ENCODE measurements around the gene THAP3. TPM values are rescaled to one million over a fixed set of nuclear protein-coding genes. Genes with fewer than 3 reads are reported as not detected.

THAP3 gene
- total and polyA plus RNA-seq, 4 experiments from 2014 or later, result 13.5 to 34.5 (median 24.1) TPM

- Histone ChIP-seq H3K9me3 (ENCODE audit: control insufficient read depth in 1 of 2, low read length in 2 of 2) (no peaks in the 10 kb centered on the region), H3K36me3 (ENCODE audit: insufficient read depth, low read length) (peaks cover 64% of the 10 kb centered on the region), H3K4me3 (ENCODE audit: low read length in 2 of 2) (no peak overlapping the region), H3K4me1 (ENCODE audit: insufficient read depth, low read length) (peaks cover 30% of the 10 kb centered on the region), H3K27ac (ENCODE audit: low read depth, low read length) (no peak overlapping the region), H3K27me3 (ENCODE audit: insufficient read depth, low read length) (no peaks in the 10 kb centered on the region)
- DNase-seq, result no peak
- Mint-ChIP-seq H3K9me3 (no peaks in the 10 kb centered on the region), H3K4me1 (peaks cover 10 to 49% (median 28%) of the 10 kb centered on the region in 4 donors), H3K36me3 (peaks cover 22 to 54% of the 10 kb centered on the region in 2 donors), H3K4me3 (peak overlapping the region in 1 of 8 donors; percentile 16), H3K27ac (peak overlapping the region in 2 of 7 donors; percentile 31 to 36), H3K27me3 (no peaks in the 10 kb centered on the region)
- POLR2A ChIA-PET (ENCODE audit: partially characterized antibody), result interaction anchor here (0.8 to 4.7 kb wide), 4 partner anchors 10 to 132 kb away, joined by 3 to 29 read pairs (median 7); partner anchors contain the start of genes KLHL21, NOL9 and ZBTB48
- intact Hi-C loops (cut with micrococcal nuclease), result no loop called here
- CTCF ChIA-PET (ENCODE audit: partially characterized antibody), result no interaction called here
These were observed 33.0 kb upstream of the THAP3 start for GRCh38 chr1:6591644-6592043.

DNA sequence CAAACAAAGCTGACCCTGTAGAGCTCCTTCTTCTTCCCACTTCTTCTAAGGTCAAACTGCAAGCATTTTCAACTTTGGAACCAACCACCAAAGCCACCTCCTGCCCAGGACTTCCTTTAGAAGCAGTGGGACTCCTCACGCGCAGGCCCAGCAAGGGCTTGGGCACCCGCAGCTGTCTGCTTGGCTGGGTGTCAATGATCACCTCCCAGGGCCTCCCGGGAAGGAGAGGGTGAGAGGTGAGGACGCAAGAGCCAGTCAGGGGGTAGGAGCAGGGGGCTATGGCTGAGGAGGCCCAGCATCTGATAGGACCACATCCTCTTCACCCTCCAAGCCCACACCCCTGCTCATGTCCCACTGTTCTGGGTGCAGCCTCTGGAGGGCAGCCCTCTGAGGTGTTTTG, 32.2 kb upstream of the THAP3 start:
- no peak for DNase-seq
- peaks cover 12 to 50% (median 32%) of the 10 kb centered on the region in 4 donors for H3K4me1 Mint-ChIP-seq
- Histone ChIP-seq H3K36me3 (ENCODE audit: insufficient read depth, low read length) (peaks cover 68% of the 10 kb centered on the region), H3K27ac (ENCODE audit: low read depth, low read length) (no peak overlapping the region), H3K4me3 (ENCODE audit: low read length in 2 of 2) (no peak overlapping the region), H3K4me1 (ENCODE audit: insufficient read depth, low read length) (peaks cover 38% of the 10 kb centered on the region), H3K9me3 (ENCODE audit: control insufficient read depth in 1 of 2, low read length in 2 of 2) (no peaks in the 10 kb centered on the region), H3K27me3 (ENCODE audit: insufficient read depth, low read length) (no peaks in the 10 kb centered on the region)
- H3K36me3 Mint-ChIP-seq, result peaks cover 27 to 59% of the 10 kb centered on the region in 2 donors
- ChIA-PET POLR2A (ENCODE audit: partially characterized antibody) (interaction anchor here (0.7 to 4.7 kb wide), 3 partner anchors 9 to 12 kb away, joined by 3 to 29 read pairs (median 10); partner anchors contain the start of genes KLHL21 and ZBTB48), CTCF (ENCODE audit: partially characterized antibody) (no interaction called here)
- H3K27me3 Mint-ChIP-seq, result no peaks in the 10 kb centered on the region
- no peak overlapping the region for H3K4me3 Mint-ChIP-seq
- no peak overlapping the region for H3K27ac Mint-ChIP-seq
- intact Hi-C loops (cut with micrococcal nuclease), result no loop called here
- H3K9me3 Mint-ChIP-seq, result no peaks in the 10 kb centered on the region

DNA sequence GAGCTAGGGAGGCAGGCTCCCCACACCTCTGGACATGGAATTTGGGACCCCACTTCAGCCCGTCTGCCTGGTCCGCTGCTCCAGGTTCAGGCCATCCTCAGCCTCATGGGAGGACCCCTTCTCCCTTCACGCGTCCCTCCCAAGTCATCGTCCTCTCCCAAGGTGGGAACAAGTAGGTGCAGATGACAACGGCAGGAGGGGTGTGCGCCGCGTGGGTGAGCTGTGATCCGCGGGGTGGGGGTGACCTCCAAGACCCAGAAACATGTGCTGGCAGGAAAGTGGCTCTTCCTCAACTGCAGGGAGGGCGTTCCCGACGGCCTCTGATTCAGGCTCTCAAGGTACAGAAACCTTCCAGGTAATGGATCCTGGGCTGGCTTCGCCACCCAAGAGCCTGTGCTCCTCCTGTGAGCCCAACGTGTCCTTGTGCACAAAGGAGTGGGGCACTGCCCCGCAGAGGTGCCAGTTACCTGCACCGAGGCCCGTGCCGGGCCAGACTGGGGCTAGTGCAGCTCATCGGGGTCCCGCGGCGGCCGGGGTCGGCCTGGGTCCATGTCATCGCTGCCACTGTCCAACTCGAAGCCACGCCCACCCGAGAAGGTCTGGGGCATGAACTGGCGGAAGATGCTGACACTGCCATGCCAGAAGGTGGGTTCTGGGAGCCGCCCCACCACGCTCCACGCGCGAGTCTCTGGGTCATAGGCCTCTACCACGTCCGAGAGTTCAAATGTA, 31.6 kb upstream of the THAP3 start:
- no peak for DNase-seq
- H3K9me3 Mint-ChIP-seq, result no peaks in the 10 kb centered on the region
- peak overlapping the region in 1 of 7 donors; percentile 41 for H3K27ac Mint-ChIP-seq
- peaks cover 10 to 52% (median 33%) of the 10 kb centered on the region in 4 donors for H3K4me1 Mint-ChIP-seq
- no peak overlapping the region for H3K4me3 Mint-ChIP-seq
- Histone ChIP-seq H3K4me3 (ENCODE audit: low read length in 2 of 2) (no peak overlapping the region), H3K27me3 (ENCODE audit: insufficient read depth, low read length) (no peaks in the 10 kb centered on the region), H3K4me1 (ENCODE audit: insufficient read depth, low read length) (peaks cover 44% of the 10 kb centered on the region), H3K9me3 (ENCODE audit: control insufficient read depth in 1 of 2, low read length in 2 of 2) (no peaks in the 10 kb centered on the region), H3K36me3 (ENCODE audit: insufficient read depth, low read length) (peaks cover 74% of the 10 kb centered on the region), H3K27ac (ENCODE audit: low read depth, low read length) (no peak overlapping the region)
- intact Hi-C loops (cut with micrococcal nuclease), result no loop called here
- H3K36me3 Mint-ChIP-seq, result peaks cover 27 to 60% of the 10 kb centered on the region in 2 donors
- CTCF ChIA-PET (ENCODE audit: partially characterized antibody), result no interaction called here
- POLR2A ChIA-PET (ENCODE audit: partially characterized antibody), result interaction anchor here (0.7 to 4.7 kb wide), 3 partner anchors 9 to 13 kb away, joined by 3 to 29 read pairs (median 10); partner anchors contain the start of genes KLHL21 and ZBTB48
- no peaks in the 10 kb centered on the region for H3K27me3 Mint-ChIP-seq

DNA sequence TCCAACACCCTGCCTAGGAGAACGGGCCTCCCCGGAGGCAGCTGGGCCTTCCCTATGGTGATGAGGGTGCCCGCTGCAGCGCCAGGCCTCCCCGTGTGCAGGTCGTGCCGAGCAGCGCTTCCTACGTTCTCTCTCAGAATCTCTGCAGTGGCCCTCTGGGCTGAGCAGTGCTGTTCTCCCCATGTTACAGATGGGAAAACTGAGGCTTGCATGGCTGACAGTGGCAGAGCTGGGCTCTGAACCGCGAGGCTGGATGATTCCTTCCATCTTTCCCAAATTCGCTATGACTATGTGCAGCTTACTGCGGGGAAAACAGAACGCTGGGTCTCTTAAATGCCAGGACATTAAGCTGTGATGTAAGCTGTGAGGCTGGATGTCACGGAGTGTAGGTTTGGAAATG, 30.9 kb upstream of the THAP3 start:
- POLR2A ChIA-PET (ENCODE audit: partially characterized antibody), result interaction anchor here (2.8 to 4.7 kb wide), 2 partner anchors 8 to 14 kb away, joined by 10 to 29 read pairs; partner anchors contain the start of genes KLHL21 and ZBTB48
- Histone ChIP-seq H3K4me1 (ENCODE audit: insufficient read depth, low read length) (peaks cover 50% of the 10 kb centered on the region), H3K36me3 (ENCODE audit: insufficient read depth, low read length) (peaks cover 77% of the 10 kb centered on the region), H3K27me3 (ENCODE audit: insufficient read depth, low read length) (no peaks in the 10 kb centered on the region), H3K27ac (ENCODE audit: low read depth, low read length) (no peak overlapping the region), H3K9me3 (ENCODE audit: control insufficient read depth in 1 of 2, low read length in 2 of 2) (no peaks in the 10 kb centered on the region), H3K4me3 (ENCODE audit: low read length in 2 of 2) (no peak overlapping the region)
- Mint-ChIP-seq H3K27me3 (no peaks in the 10 kb centered on the region), H3K36me3 (peaks cover 27 to 61% of the 10 kb centered on the region in 2 donors), H3K4me3 (no peak overlapping the region), H3K9me3 (no peaks in the 10 kb centered on the region), H3K27ac (peak overlapping the region in 1 of 7 donors; percentile 35), H3K4me1 (peaks cover 10 to 54% (median 34%) of the 10 kb centered on the region in 4 donors)
- DNase-seq, result no peak
- CTCF ChIA-PET (ENCODE audit: partially characterized antibody), result no interaction called here
- intact Hi-C loops (cut with micrococcal nuclease), result no loop called here

DNA sequence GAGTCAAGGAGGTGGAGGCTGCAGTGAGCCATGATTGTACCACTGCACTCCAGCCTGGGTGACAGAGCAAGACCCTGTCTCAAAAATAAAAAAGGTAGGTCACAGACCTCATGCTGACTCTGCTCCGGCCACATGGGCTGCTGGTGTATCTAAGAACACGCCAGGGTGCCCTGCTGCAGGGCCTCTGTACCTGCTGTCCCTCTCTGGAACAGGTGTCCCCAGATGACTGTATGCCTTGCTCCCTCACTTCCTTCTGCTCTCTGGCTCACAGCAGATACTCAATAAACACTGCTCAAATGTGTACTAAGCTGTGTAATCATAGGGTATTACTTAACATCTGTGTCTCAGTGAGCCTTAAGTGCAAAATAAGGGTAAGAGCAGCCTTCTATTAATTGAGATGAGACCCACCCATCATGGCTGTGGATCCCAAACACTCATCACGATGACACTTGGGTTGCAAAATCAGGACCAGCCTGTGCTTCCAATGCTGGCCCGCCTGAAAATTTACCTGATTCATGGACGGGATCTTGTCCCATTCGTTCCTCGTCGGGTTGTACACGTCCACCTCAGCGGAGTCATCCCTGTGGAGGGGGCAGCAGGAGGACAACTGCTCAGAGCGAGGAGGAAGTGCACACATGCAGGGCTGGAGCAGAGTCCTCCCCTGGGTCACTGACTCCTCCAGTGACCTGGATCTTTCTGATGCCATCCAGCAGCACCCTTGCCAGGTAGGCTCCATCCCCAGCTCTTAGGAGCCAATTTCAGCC, 29.5 kb upstream of the THAP3 start:
- Histone ChIP-seq H3K9me3 (ENCODE audit: control insufficient read depth in 1 of 2, low read length in 2 of 2) (no peaks in the 10 kb centered on the region), H3K4me3 (ENCODE audit: low read length in 2 of 2) (no peak overlapping the region), H3K4me1 (ENCODE audit: insufficient read depth, low read length) (peaks cover 62% of the 10 kb centered on the region), H3K27ac (ENCODE audit: low read depth, low read length) (no peak overlapping the region), H3K36me3 (ENCODE audit: insufficient read depth, low read length) (peaks cover 70% of the 10 kb centered on the region), H3K27me3 (ENCODE audit: insufficient read depth, low read length) (no peaks in the 10 kb centered on the region)
- Mint-ChIP-seq H3K4me1 (peaks cover 12 to 67% (median 41%) of the 10 kb centered on the region in 4 donors), H3K9me3 (no peaks in the 10 kb centered on the region), H3K36me3 (peaks cover 32 to 60% of the 10 kb centered on the region in 2 donors), H3K27ac (peak overlapping the region in 2 of 7 donors; percentile 30 to 70), H3K4me3 (no peak overlapping the region), H3K27me3 (no peaks in the 10 kb centered on the region)
- ChIA-PET CTCF (ENCODE audit: partially characterized antibody) (interaction anchor here (1.1 kb wide), 1 partner anchor 41 kb away, joined by 3 read pairs; the partner anchor contains the start of genes NOL9 and TAS1R1), POLR2A (ENCODE audit: partially characterized antibody) (interaction anchor here (1.0 to 4.7 kb wide), 2 partner anchors 7 to 22 kb away, joined by 3 to 29 read pairs; partner anchors contain the start of gene KLHL21)
- no peak for DNase-seq
- intact Hi-C loops (cut with micrococcal nuclease), result no loop called here

GRCh38 chr1:6596351-6596750, 28.3 kb upstream of the THAP3 start:
- no peak overlapping the region for H3K4me3 ChIP-seq (ENCODE audit: low read length in 2 of 2)
- H3K4me1 ChIP-seq (ENCODE audit: insufficient read depth, low read length), result peaks cover 63% of the 10 kb centered on the region
- no peaks in the 10 kb centered on the region for H3K27me3 Mint-ChIP-seq
- H3K27me3 ChIP-seq (ENCODE audit: insufficient read depth, low read length), result no peaks in the 10 kb centered on the region
- peak overlapping the region in 2 of 8 donors; percentile 47 to 62 for H3K4me3 Mint-ChIP-seq
- ChIA-PET CTCF (ENCODE audit: partially characterized antibody) (interaction anchor here (1.0 kb wide), 1 partner anchor 13 kb away, joined by 3 read pairs; no protein-coding TSS in a partner anchor), POLR2A (ENCODE audit: partially characterized antibody) (interaction anchor here (8.5 kb wide), 1 partner anchor 13 kb away, joined by 273 read pairs; the partner anchor contains the start of gene ZBTB48)
- peaks cover 32 to 54% of the 10 kb centered on the region in 2 donors for H3K36me3 Mint-ChIP-seq
- no peaks in the 10 kb centered on the region for H3K9me3 Mint-ChIP-seq
- H3K9me3 ChIP-seq (ENCODE audit: control insufficient read depth in 1 of 2, low read length in 2 of 2), result no peaks in the 10 kb centered on the region
- no peak overlapping the region for H3K27ac ChIP-seq (ENCODE audit: low read depth, low read length)
- intact Hi-C loops (cut with micrococcal nuclease), result no loop called here
- no peak for DNase-seq
- H3K27ac Mint-ChIP-seq, result peak overlapping the region in 3 of 7 donors; percentile 42 to 72 (median 70)
- peaks cover 62% of the 10 kb centered on the region for H3K36me3 ChIP-seq (ENCODE audit: insufficient read depth, low read length)
- H3K4me1 Mint-ChIP-seq, result peaks cover 11 to 73% (median 43%) of the 10 kb centered on the region in 4 donors
